Transverse colon (tissue), 4 donors: ENCODE results near the gene DIP2A.

ENCODE experiments used
- CTCF ChIP-seq, 5 experiments: fragments of 200-600 bp in 3 of 5; fragments of 450-650 bp in 2 of 5; sonication (generic) in 3 of 5; IDR thresholded peaks; 1 replicate in 2 of 5; 2 replicates in 3 of 5; pipeline ENCODE4 v1.5.1; 2016 to 2017; ENCODE audit warnings: antibody characterized with exemption in 5 of 5, inconsistent platforms in 3 of 5, mild to moderate bottlenecking in 2 of 5, moderate library complexity in 1 of 5
- POLR2AphosphoS5 ChIP-seq, 3 donors: sonication (generic); formaldehyde crosslinking; IDR thresholded peaks; one replicate each; pipeline ENCODE4 v1.6.1; 2016; ENCODE audit warnings: antibody characterized with exemption in 3 of 3

GRCh38 chr21:46603228-46603627 is 144.5 kb downstream of the DIP2A start:
- no peak for TF ChIP-seq CTCF (IDR thresholded peaks at IDR 0.05)
- no peak for TF ChIP-seq POLR2AphosphoS5 (IDR thresholded peaks at IDR 0.05)
